CMK (cell line): ENCODE data around the gene CHRNA5.

Source experiments
- DNase-seq: peaks from one replicate; pipeline ENCODE4 v3.0.0-alpha.2; 2010; ENCODE audit warnings: low read depth

CHRNA5 gene

GRCh38 chr15:78640527-78641101 lies 75.3 kb downstream of the CHRNA5 start:
- no peak for DNase-seq

GRCh38 chr15:78641102-78641748 lies 75.9 kb downstream of the CHRNA5 start, which contains the start of gene CHRNB4:
CHRNB4 (minus strand) TSS chr15:78641210; CDS start chr15:78641133, 77 bp downstream.
- DNase-seq, result no peak

- DNase-seq, result no peak
Observed at GRCh38 chr15:78641749-78642275, 76.5 kb downstream of the CHRNA5 start.

- no peak for DNase-seq
Observed at GRCh38 chr15:78642331-78642730, 77.0 kb downstream of the CHRNA5 start.
